HepG2 (cell line): ENCODE measurements around the gene IRGQ. TPM values are rescaled to one million over a fixed set of nuclear protein-coding genes. Genes with fewer than 3 reads are reported as not detected.
A peak's percentile ranks its signal among the peaks of the same experiment; 100 is the strongest.

Experiments
- ARHGAP35 ChIP-seq: sonication (generic); formaldehyde crosslinking; IDR thresholded peaks from 2 replicates; pipeline ENCODE4 v1.9.0; 2022; ENCODE audit warnings: mild to moderate bottlenecking, inconsistent platforms, moderate library complexity, missing genetic modification reagents, borderline replicate concordance
- ATF7 ChIP-seq, 2 experiments: fragments of 450-650 bp in 1 of 2; sonication (generic) in 1 of 2; formaldehyde crosslinking in 1 of 2; IDR thresholded peaks; 2 replicates each; pipeline versions ENCODE4 v1.4.0 to v1.6.1; 2016 to 2020; ENCODE audit warnings: antibody characterized with exemption in 1 of 2, mild to moderate bottlenecking in 1 of 2, missing genetic modification reagents in 1 of 2
- ETV5 ChIP-seq: IDR thresholded peaks from 2 replicates; pipeline ENCODE4 v1.6.1; 2018; ENCODE audit warnings: missing biosample characterization, missing genetic modification reagents, inconsistent platforms, borderline replicate concordance
- FOSL1 ChIP-seq: sonication (generic); formaldehyde crosslinking; IDR thresholded peaks from 2 replicates; pipeline ENCODE4 v1.9.0; 2021; ENCODE audit warnings: missing genetic modification reagents, borderline replicate concordance
- FOXO1 ChIP-seq: sonication (generic); formaldehyde crosslinking; IDR thresholded peaks from 2 replicates; pipeline ENCODE4 v1.4.0; 2020; ENCODE audit warnings: missing genetic modification reagents
- HMG20B ChIP-seq: conservative IDR thresholded peaks from 2 replicates; pipeline ENCODE4 v1.6.1; 2016; ENCODE audit warnings: missing genetic modification reagents, missing compliant biosample characterization
- JDP2 ChIP-seq: sonication (generic); formaldehyde crosslinking; IDR thresholded peaks from 2 replicates; pipeline ENCODE4 v1.8.1; 2022; ENCODE audit warnings: missing genetic modification reagents, borderline replicate concordance
- JUN ChIP-seq: sonication (generic); formaldehyde crosslinking; IDR thresholded peaks from 2 replicates; pipeline ENCODE4 v1.4.0; 2020; ENCODE audit warnings: mild to moderate bottlenecking, missing genetic modification reagents
- KAT7 ChIP-seq: IDR thresholded peaks from 2 replicates; pipeline ENCODE4 v1.6.1; 2018; ENCODE audit warnings: borderline replicate concordance, missing compliant biosample characterization
- MIER2 ChIP-seq: IDR thresholded peaks from 2 replicates; pipeline ENCODE4 v1.6.1; 2016; ENCODE audit warnings: missing biosample characterization, missing genetic modification reagents
- NFE2L2 ChIP-seq: fragments of 150-350 bp; IDR thresholded peaks from 2 replicates; pipeline ENCODE4 v1.6.1; 2014; ENCODE audit warnings: low read length
- NONO ChIP-seq, 2 experiments: fragments of 450-650 bp in 1 of 2; sonication (generic) in 1 of 2; formaldehyde crosslinking in 1 of 2; IDR thresholded peaks in 1 of 2; conservative IDR thresholded peaks in 1 of 2; 2 replicates each; pipeline versions ENCODE4 v1.6.1 to v1.8.0; 2017 to 2022; ENCODE audit warnings: mild to moderate bottlenecking in 1 of 2, missing genetic modification reagents in 1 of 2, moderate library complexity in 1 of 2
- PHF8 ChIP-seq: sonication (generic); formaldehyde crosslinking; IDR thresholded peaks from 2 replicates; pipeline ENCODE4 v1.5.0; 2020; ENCODE audit warnings: missing genetic modification reagents
- RXRA ChIP-seq: sonication (generic); formaldehyde crosslinking; IDR thresholded peaks from 2 replicates; pipeline ENCODE4 v1.5.1; 2020; ENCODE audit warnings: missing genetic modification reagents
- SCMH1 ChIP-seq: sonication (generic); formaldehyde crosslinking; IDR thresholded peaks from 2 replicates; pipeline ENCODE4 v1.9.0; 2021; ENCODE audit warnings: missing genetic modification reagents, mild to moderate bottlenecking, borderline replicate concordance
- SPEN ChIP-seq: sonication (generic); formaldehyde crosslinking; IDR thresholded peaks from 2 replicates; pipeline ENCODE4 v1.5.1; 2020; ENCODE audit warnings: low read depth, mild to moderate bottlenecking, missing genetic modification reagents
- STAG1 ChIP-seq: sonication (generic); formaldehyde crosslinking; IDR thresholded peaks from 2 replicates; pipeline ENCODE4 v1.4.0; 2020; ENCODE audit warnings: missing genetic modification reagents
- TOE1 ChIP-seq: sonication (generic); formaldehyde crosslinking; IDR thresholded peaks from 2 replicates; pipeline ENCODE4 v1.4.0; 2020; ENCODE audit warnings: mild to moderate bottlenecking, missing genetic modification reagents
- ZNF225 ChIP-seq: sonication (generic); formaldehyde crosslinking; IDR thresholded peaks from 2 replicates; pipeline ENCODE4 v1.4.0; 2020; ENCODE audit warnings: mild to moderate bottlenecking, missing genetic modification reagents
- ZNF431 ChIP-seq: sonication (generic); formaldehyde crosslinking; IDR thresholded peaks from 2 replicates; pipeline ENCODE4 v1.9.0; 2022; ENCODE audit warnings: missing genetic modification reagents, low read depth, mild to moderate bottlenecking, borderline replicate concordance
- ZSCAN31 ChIP-seq: sonication (generic); formaldehyde crosslinking; IDR thresholded peaks from 2 replicates; pipeline ENCODE4 v1.5.0; 2020; ENCODE audit warnings: low read depth, mild to moderate bottlenecking, missing genetic modification reagents
- polyA plus RNA-seq, 8 experiments: library from polyadenylated mRNA; depleted of rRNA in 3 of 8; stranded (reverse) in 7 of 8; unstranded in 1 of 8; fragments of >200 nt; fragmentation: Illumina TruSeq in 4 of 8; extraction: Trizol in 4 of 8; gene quantifications; 2 replicates each; pipeline versions ENCODE4 v1.2.1 to v1.2.3, GENCODE V29; 2011 to 2016; ENCODE audit warnings: low read depth in 4 of 8, missing spikeins in 1 of 8, mixed read lengths in 1 of 8; ENCODE audit not compliant: insufficient read depth in 1 of 8
- total RNA-seq, 5 experiments: library from RNA; depleted of rRNA; stranded (reverse); fragments of >200 nt; fragmentation: Illumina TruSeq; extraction: Trizol; gene quantifications; 2 replicates each; pipeline ENCODE4 v1.2.3, GENCODE V29; 2016; ENCODE audit warnings: low read depth in 1 of 5
- TF ChIP-seq, protein P1 (sequence below): sonication (generic); formaldehyde crosslinking; conservative IDR thresholded peaks from 2 replicates; pipeline ENCODE4 v1.8.0; 2022; ENCODE audit warnings: low read depth, missing genetic modification reagents
- TF ChIP-seq, protein P2 (sequence below): sonication (generic); formaldehyde crosslinking; IDR thresholded peaks from 2 replicates; pipeline ENCODE4 v1.5.0; 2020; ENCODE audit warnings: missing genetic modification reagents
- TF ChIP-seq, protein P3 (sequence below): IDR thresholded peaks from 2 replicates; pipeline ENCODE4 v1.6.1; 2018; ENCODE audit warnings: missing genetic modification reagents
- TF ChIP-seq, protein P4 (sequence below): sonication (generic); formaldehyde crosslinking; IDR thresholded peaks from 2 replicates; pipeline ENCODE4 v1.9.0; 2021; ENCODE audit warnings: missing genetic modification reagents, borderline replicate concordance

IRGQ gene
- total and polyA plus RNA-seq, 2 of the 13 experiments (the other 11 are each of a cell fraction or from before 2014, with no cell fraction given) = 11.6 to 12.4 TPM

GRCh38 chr19:43594710-43595604 lies 977 bp downstream of the IRGQ start (continued):
- TF ChIP-seq KAT7 (CRISPR knock-in tag) (no peak), HMG20B (CRISPR knock-in tag) (no peak), SCMH1 (CRISPR knock-in tag) (no peak), JDP2 (CRISPR knock-in tag) (no peak), MIER2 (CRISPR knock-in tag) (no peak), PHF8 (no peak), RXRA (CRISPR knock-in tag) (no peak), FOSL1 (CRISPR knock-in tag) (no peak), ZNF431 (CRISPR knock-in tag) (no peak), NFE2L2 (no peak), SPEN (CRISPR knock-in tag) (peak; percentile 37; the same call in 1 of the 2 replicates), TOE1 (CRISPR knock-in tag) (no peak; the same call in 1 of the 2 replicates), ETV5 (CRISPR knock-in tag) (0 out of 2 replicates have a peak, but pooled peaks have one; percentile 16), ATF7 (IDR thresholded peaks at IDR 0.05) (no peak), ATF7 (CRISPR knock-in tag; IDR thresholded peaks at IDR 0.05) (no peak), ARHGAP35 (CRISPR knock-in tag) (no peak), NONO (IDR thresholded peaks at IDR 0.05) (no peak), NONO (CRISPR knock-in tag; conservative IDR thresholded peaks at IDR 0.05) (peak; percentile 56; the same call in 1 of the 2 replicates), ZSCAN31 (CRISPR knock-in tag) (0 out of 2 replicates have a peak, but pooled peaks have one; percentile 11), ZNF225 (CRISPR knock-in tag) (no peak), STAG1 (CRISPR knock-in tag) (peak; percentile 86), JUN (CRISPR knock-in tag) (no peak), FOXO1 (peak; percentile 33; the same call in 1 of the 2 replicates)
- TF ChIP-seq, protein P1, sequence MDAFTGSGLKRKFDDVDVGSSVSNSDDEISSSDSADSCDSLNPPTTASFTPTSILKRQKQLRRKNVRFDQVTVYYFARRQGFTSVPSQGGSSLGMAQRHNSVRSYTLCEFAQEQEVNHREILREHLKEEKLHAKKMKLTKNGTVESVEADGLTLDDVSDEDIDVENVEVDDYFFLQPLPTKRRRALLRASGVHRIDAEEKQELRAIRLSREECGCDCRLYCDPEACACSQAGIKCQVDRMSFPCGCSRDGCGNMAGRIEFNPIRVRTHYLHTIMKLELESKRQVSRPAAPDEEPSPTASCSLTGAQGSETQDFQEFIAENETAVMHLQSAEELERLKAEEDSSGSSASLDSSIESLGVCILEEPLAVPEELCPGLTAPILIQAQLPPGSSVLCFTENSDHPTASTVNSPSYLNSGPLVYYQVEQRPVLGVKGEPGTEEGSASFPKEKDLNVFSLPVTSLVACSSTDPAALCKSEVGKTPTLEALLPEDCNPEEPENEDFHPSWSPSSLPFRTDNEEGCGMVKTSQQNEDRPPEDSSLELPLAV (CRISPR knock-in tag) = no peak
- TF ChIP-seq, protein P2, sequence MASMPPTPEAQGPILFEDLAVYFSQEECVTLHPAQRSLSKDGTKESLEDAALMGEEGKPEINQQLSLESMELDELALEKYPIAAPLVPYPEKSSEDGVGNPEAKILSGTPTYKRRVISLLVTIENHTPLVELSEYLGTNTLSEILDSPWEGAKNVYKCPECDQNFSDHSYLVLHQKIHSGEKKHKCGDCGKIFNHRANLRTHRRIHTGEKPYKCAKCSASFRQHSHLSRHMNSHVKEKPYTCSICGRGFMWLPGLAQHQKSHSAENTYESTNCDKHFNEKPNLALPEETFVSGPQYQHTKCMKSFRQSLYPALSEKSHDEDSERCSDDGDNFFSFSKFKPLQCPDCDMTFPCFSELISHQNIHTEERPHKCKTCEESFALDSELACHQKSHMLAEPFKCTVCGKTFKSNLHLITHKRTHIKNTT (CRISPR knock-in tag) = no peak
- TF ChIP-seq, protein P3, sequence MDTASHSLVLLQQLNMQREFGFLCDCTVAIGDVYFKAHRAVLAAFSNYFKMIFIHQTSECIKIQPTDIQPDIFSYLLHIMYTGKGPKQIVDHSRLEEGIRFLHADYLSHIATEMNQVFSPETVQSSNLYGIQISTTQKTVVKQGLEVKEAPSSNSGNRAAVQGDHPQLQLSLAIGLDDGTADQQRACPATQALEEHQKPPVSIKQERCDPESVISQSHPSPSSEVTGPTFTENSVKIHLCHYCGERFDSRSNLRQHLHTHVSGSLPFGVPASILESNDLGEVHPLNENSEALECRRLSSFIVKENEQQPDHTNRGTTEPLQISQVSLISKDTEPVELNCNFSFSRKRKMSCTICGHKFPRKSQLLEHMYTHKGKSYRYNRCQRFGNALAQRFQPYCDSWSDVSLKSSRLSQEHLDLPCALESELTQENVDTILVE (CRISPR knock-in tag) = no peak
- TF ChIP-seq, protein P4, sequence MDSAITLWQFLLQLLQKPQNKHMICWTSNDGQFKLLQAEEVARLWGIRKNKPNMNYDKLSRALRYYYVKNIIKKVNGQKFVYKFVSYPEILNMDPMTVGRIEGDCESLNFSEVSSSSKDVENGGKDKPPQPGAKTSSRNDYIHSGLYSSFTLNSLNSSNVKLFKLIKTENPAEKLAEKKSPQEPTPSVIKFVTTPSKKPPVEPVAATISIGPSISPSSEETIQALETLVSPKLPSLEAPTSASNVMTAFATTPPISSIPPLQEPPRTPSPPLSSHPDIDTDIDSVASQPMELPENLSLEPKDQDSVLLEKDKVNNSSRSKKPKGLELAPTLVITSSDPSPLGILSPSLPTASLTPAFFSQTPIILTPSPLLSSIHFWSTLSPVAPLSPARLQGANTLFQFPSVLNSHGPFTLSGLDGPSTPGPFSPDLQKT (CRISPR knock-in tag) = no peak
